Fibroblast of skin of right quadriceps (primary cell): ENCODE data around the gene GPR137C.

ENCODE experiments used
- DNase-seq: peaks from one replicate; pipeline ENCODE4 v3.0.0-alpha.2; 2013

GPR137C gene

GRCh38 chr14:52683985-52684520 lies 131.4 kb downstream of the GPR137C start:
- no peak for DNase-seq

- DNase-seq: no peak
Observed at GRCh38 chr14:52686176-52686575, 133.5 kb downstream of the GPR137C start.
